Skeletal muscle satellite cell (primary cell): ENCODE data around the gene PI4KB.
A peak's percentile ranks its signal among the peaks of the same experiment; 100 is the strongest.
"Not testable (repeated sequence)": the region's sequence is repeated elsewhere in the genome, so short reads cannot be mapped to it uniquely, and the experiment has no call there.

Experiments used
- H3K27me3 ChIP-seq: 2 replicates; pipeline ENCODE4 v1.7.0; 2013; ENCODE audit warnings: low read length; ENCODE audit not compliant: control insufficient read depth, insufficient read depth
- H3K36me3 ChIP-seq: 2 replicates; pipeline ENCODE4 v1.7.0; 2013; ENCODE audit warnings: mild to moderate bottlenecking, control low read depth, low read length; ENCODE audit not compliant: insufficient read depth
- H3K4me1 ChIP-seq: 2 replicates; pipeline ENCODE4 v1.7.0; 2013; ENCODE audit warnings: low read length; ENCODE audit not compliant: control insufficient read depth, insufficient read depth
- H3K4me2 ChIP-seq: 2 replicates; pipeline ENCODE4 v1.7.0; 2013; ENCODE audit warnings: mild to moderate bottlenecking, low read length
- H3K4me3 ChIP-seq: 2 replicates; pipeline ENCODE4 v1.7.0; 2013; ENCODE audit warnings: low read length
- H3K9ac ChIP-seq: 2 replicates; pipeline ENCODE4 v1.7.0; 2013; ENCODE audit warnings: mild to moderate bottlenecking, low read depth, low read length, moderate library complexity
- H3K9me3 ChIP-seq: replicated peaks from 2 replicates; pipeline ENCODE4 v1.7.0; 2013; ENCODE audit warnings: mild to moderate bottlenecking, control low read depth, low read length

Gene PI4KB

GRCh38 chr1:151362308-151363155 lies 35.3 kb upstream of the PI4KB start:
- H3K9me3 ChIP-seq, result no peaks in the 10 kb centered on the region
- no peak overlapping the region for H3K4me3 ChIP-seq
- H3K27me3 ChIP-seq, result no peaks in the 10 kb centered on the region
- no peaks in the 10 kb centered on the region for H3K4me1 ChIP-seq
- no peak overlapping the region for H3K9ac ChIP-seq
- H3K4me2 ChIP-seq, result no peak overlapping the region
- H3K36me3 ChIP-seq, result no peaks in the 10 kb centered on the region

GRCh38 chr1:151361883-151362282 lies 34.7 kb upstream of the PI4KB start:
- no peak overlapping the region for H3K4me3 ChIP-seq
- no peak overlapping the region for H3K9ac ChIP-seq
- H3K36me3 ChIP-seq, result no peaks in the 10 kb centered on the region
- no peak overlapping the region for H3K4me2 ChIP-seq
- H3K27me3 ChIP-seq, result no peaks in the 10 kb centered on the region
- no peaks in the 10 kb centered on the region for H3K4me1 ChIP-seq
- no peaks in the 10 kb centered on the region for H3K9me3 ChIP-seq

GRCh38 chr1:151356696-151357095 lies 29.5 kb upstream of the PI4KB start:
- Histone ChIP-seq H3K4me1 (no peaks in the 10 kb centered on the region), H3K36me3 (no peaks in the 10 kb centered on the region), H3K4me3 (no peak overlapping the region), H3K9me3 (no peaks in the 10 kb centered on the region), H3K27me3 (peaks cover 4% of the 10 kb centered on the region), H3K4me2 (no peak overlapping the region), H3K9ac (no peak overlapping the region)

- H3K9ac ChIP-seq, result no peak overlapping the region
- H3K27me3 ChIP-seq, result peaks cover 4% of the 10 kb centered on the region
- no peak overlapping the region for H3K4me3 ChIP-seq
- H3K4me1 ChIP-seq, result peaks cover 8% of the 10 kb centered on the region
- H3K9me3 ChIP-seq, result no peaks in the 10 kb centered on the region
- no peak overlapping the region for H3K4me2 ChIP-seq
- H3K36me3 ChIP-seq, result no peaks in the 10 kb centered on the region
Measured at GRCh38 chr1:151352021-151352718, 25.0 kb upstream of the PI4KB start.

- H3K4me1 ChIP-seq, result peaks cover 15% of the 10 kb centered on the region
- not testable (repeated sequence) for H3K4me2 ChIP-seq, H3K27me3 ChIP-seq, H3K9me3 ChIP-seq, H3K9ac ChIP-seq, H3K36me3 ChIP-seq, H3K4me3 ChIP-seq
Measured at GRCh38 chr1:151350323-151350722, 23.1 kb upstream of the PI4KB start.

GRCh38 chr1:151347523-151348246 lies 20.5 kb upstream of the PI4KB start:
- peaks cover 14% of the 10 kb centered on the region for H3K36me3 ChIP-seq
- H3K4me1 ChIP-seq, result peaks cover 15% of the 10 kb centered on the region
- peak overlapping the region; percentile 80 for H3K4me2 ChIP-seq
- no peaks in the 10 kb centered on the region for H3K27me3 ChIP-seq
- H3K9ac ChIP-seq, result peak overlapping the region; percentile 46
- no peaks in the 10 kb centered on the region for H3K9me3 ChIP-seq
- H3K4me3 ChIP-seq, result peak overlapping the region; percentile 71

GRCh38 chr1:151346769-151347522 lies 19.7 kb upstream of the PI4KB start, which contains the start of gene RFX5:
Gene RFX5 (minus strand): TSS chr1:151347252. CDS start chr1:151346320, 932 bp downstream.
- Histone ChIP-seq H3K4me1 (peaks cover 15% of the 10 kb centered on the region), H3K4me2 (peak within 1 kb of the TSS; percentile 80), H3K9me3 (no peaks in the 10 kb centered on the region), H3K4me3 (peak within 1 kb of the TSS; percentile 71), H3K36me3 (peaks cover 22% of the 10 kb centered on the region), H3K9ac (peak within 1 kb of the TSS; percentile 77), H3K27me3 (no peaks in the 10 kb centered on the region)

- H3K36me3 ChIP-seq, result peaks cover 23% of the 10 kb centered on the region
- H3K4me2 ChIP-seq, result peak overlapping the region; percentile 76
- peaks cover 15% of the 10 kb centered on the region for H3K4me1 ChIP-seq
- peak overlapping the region; percentile 71 for H3K4me3 ChIP-seq
- no peaks in the 10 kb centered on the region for H3K27me3 ChIP-seq
- no peaks in the 10 kb centered on the region for H3K9me3 ChIP-seq
- H3K9ac ChIP-seq, result peak overlapping the region; percentile 77
Measured at GRCh38 chr1:151346082-151346768, 19.0 kb upstream of the PI4KB start.

- Histone ChIP-seq H3K27me3 (no peaks in the 10 kb centered on the region), H3K9me3 (no peaks in the 10 kb centered on the region), H3K4me2 (no peak overlapping the region), H3K9ac (no peak overlapping the region), H3K4me1 (peaks cover 19% of the 10 kb centered on the region), H3K36me3 (peaks cover 23% of the 10 kb centered on the region), H3K4me3 (no peak overlapping the region)
Measured at GRCh38 chr1:151344291-151344690, 17.1 kb upstream of the PI4KB start.

- Histone ChIP-seq H3K4me3 (no peak overlapping the region), H3K27me3 (no peaks in the 10 kb centered on the region), H3K36me3 (peaks cover 23% of the 10 kb centered on the region), H3K9ac (no peak overlapping the region), H3K4me2 (no peak overlapping the region), H3K4me1 (peaks cover 19% of the 10 kb centered on the region), H3K9me3 (no peaks in the 10 kb centered on the region)
Measured at GRCh38 chr1:151343587-151343986, 16.4 kb upstream of the PI4KB start.
